Esophagus squamous epithelium (tissue), 5 donors: ENCODE measurements around the gene MINK1. TPM values are rescaled to one million over a fixed set of nuclear protein-coding genes. Genes with fewer than 3 reads are reported as not detected.

Source experiments
- DNase-seq: peaks from one replicate; lab custom pipeline; 2025; lab: John Stamatoyannopoulos, UW
- H3K27ac ChIP-seq, 4 donors: fragments of 200-600 bp; sonication (generic); one replicate each; pipeline ENCODE4 v1.5.1; 2016 to 2019; ENCODE audit warnings: mild to moderate bottlenecking in 1 of 4
- H3K27me3 ChIP-seq, 4 donors: fragments of 200-600 bp; sonication (generic); 1 replicate in 3 of 4; 2 replicates in 1 of 4; pipeline versions ENCODE4 v1.5.1 to v1.6.0; 2017 to 2021; ENCODE audit warnings: antibody characterized with exemption in 1 of 4
- H3K36me3 ChIP-seq, 3 donors: fragments of 200-600 bp; sonication (generic); one replicate each; pipeline ENCODE4 v1.5.1; 2016 to 2019
- H3K4me1 ChIP-seq, 3 donors: fragments of 200-600 bp; sonication (generic); one replicate each; pipeline ENCODE4 v1.5.1; 2017 to 2019
- H3K4me3 ChIP-seq, 4 donors: fragments of 200-600 bp; sonication (generic); 1 replicate in 3 of 4; 2 replicates in 1 of 4; pipeline ENCODE4 v1.5.1; 2016 to 2019; ENCODE audit warnings: mild to moderate bottlenecking in 2 of 4, moderate library complexity in 1 of 4
- H3K9me3 ChIP-seq, 3 donors: fragments of 200-600 bp; sonication (generic); one replicate each; pipeline ENCODE4 v1.5.1; 2016 to 2019
- CTCF ChIP-seq, 6 experiments: fragments of 450-650 bp in 4 of 6; fragments of 200-600 bp in 2 of 6; sonication (generic) in 2 of 6; IDR thresholded peaks; one replicate each; pipeline ENCODE4 v1.5.1; 2016 to 2019; ENCODE audit warnings: antibody characterized with exemption in 6 of 6, mild to moderate bottlenecking in 4 of 6, moderate library complexity in 4 of 6
- POLR2A ChIP-seq, 4 donors: fragments of 450-650 bp; IDR thresholded peaks; one replicate each; pipeline ENCODE4 v1.6.1; 2017; ENCODE audit warnings: antibody characterized with exemption in 4 of 4, mild to moderate bottlenecking in 4 of 4, moderate library complexity in 3 of 4
- WGBS, 2 donors: methylation state at CpG; one replicate each; pipeline ENCODE4 v1.1.5; 2018; 5-methylcytosine and 5-hydroxymethylcytosine counted together
- intact Hi-C: fragments of 100-400 bp; cut with DNase I; formaldehyde crosslinking; loops from one replicate; pipeline ENCODE4 v1.15.0; 2022
- total RNA-seq, 4 donors: library from RNA; depleted of rRNA; stranded (reverse); fragments of >200 nt; gene quantifications; one replicate each; pipeline ENCODE4 v1.1.0, GENCODE V29; 2016
- donor health status: DM: yes; HTN: yes; CAD: no.

The MINK1 gene
- total RNA-seq, 4 donors from 2014 or later, result 50.1 to 156 (median 117) TPM

DNA sequence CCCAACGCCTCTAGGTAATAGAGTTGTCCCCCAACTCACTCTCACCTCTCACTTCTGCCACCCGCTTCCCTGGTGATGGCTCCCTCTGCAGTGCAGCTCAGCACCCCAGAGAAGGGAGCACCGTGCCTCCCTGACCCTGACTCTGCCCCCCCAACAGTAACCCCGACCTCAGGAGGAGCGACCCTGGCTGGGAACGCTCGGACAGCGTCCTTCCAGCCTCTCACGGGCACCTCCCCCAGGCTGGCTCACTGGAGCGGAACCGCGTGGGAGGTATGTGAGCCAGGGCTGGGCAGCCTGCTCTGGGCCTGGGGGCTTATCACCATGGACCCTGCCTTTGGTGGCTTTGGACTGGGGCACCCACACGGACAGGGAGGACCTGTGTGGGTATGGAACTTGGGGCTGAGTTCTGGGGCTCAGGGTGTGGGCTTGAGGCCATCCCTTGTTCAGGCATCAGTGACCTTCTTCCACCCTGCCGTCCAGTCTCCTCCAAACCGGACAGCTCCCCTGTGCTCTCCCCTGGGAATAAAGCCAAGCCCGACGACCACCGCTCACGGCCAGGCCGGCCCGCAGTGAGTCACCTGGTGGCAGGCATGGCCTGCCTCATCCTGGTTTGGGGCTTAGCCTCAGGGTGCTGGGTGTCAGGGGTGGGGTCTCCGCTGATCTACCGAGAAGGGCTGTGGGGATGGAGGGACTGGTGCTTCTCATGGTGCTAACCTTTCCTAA is 59.5 kb downstream of the MINK1 start:
- intact Hi-C loops, result no loop called here
- no peak for DNase-seq

GRCh38 chr17:4893272-4893671 is 60.1 kb downstream of the MINK1 start:
- WGBS, 2 donors, result 84 to 93% methylated on average over 3 to 14 of the region's 18 CpGs
- intact Hi-C loops, result no loop called here
- TF ChIP-seq CTCF (IDR thresholded peaks at IDR 0.05) (no peak), POLR2A (IDR thresholded peaks at IDR 0.05) (no peak)
- H3K9me3 ChIP-seq, result no peaks in the 10 kb centered on the region
- peaks cover 68 to 100% (median 74%) of the 10 kb centered on the region in 3 donors for H3K36me3 ChIP-seq
- no peaks in the 10 kb centered on the region for H3K27me3 ChIP-seq
- H3K27ac ChIP-seq, result no peak overlapping the region
- peaks cover 0 to 2% (median 0%) of the 10 kb centered on the region in 3 donors for H3K4me1 ChIP-seq
- DNase-seq, result no peak
- H3K4me3 ChIP-seq, result no peak overlapping the region

More for the DNA sequence above, 59.5 kb downstream of the MINK1 start:
- no peak for TF ChIP-seq POLR2A (IDR thresholded peaks at IDR 0.05)
- Histone ChIP-seq H3K4me1 (no peaks in the 10 kb centered on the region), H3K27me3 (no peaks in the 10 kb centered on the region), H3K9me3 (no peaks in the 10 kb centered on the region), H3K27ac (no peak overlapping the region), H3K4me3 (no peak overlapping the region), H3K36me3 (peaks cover 74 to 100% (median 78%) of the 10 kb centered on the region in 3 donors)
- WGBS, 2 donors, result 100% methylated on average over 3 of the region's 23 CpGs; no CpG with 5 or more reads in 1 of the 2 donors

DNA sequence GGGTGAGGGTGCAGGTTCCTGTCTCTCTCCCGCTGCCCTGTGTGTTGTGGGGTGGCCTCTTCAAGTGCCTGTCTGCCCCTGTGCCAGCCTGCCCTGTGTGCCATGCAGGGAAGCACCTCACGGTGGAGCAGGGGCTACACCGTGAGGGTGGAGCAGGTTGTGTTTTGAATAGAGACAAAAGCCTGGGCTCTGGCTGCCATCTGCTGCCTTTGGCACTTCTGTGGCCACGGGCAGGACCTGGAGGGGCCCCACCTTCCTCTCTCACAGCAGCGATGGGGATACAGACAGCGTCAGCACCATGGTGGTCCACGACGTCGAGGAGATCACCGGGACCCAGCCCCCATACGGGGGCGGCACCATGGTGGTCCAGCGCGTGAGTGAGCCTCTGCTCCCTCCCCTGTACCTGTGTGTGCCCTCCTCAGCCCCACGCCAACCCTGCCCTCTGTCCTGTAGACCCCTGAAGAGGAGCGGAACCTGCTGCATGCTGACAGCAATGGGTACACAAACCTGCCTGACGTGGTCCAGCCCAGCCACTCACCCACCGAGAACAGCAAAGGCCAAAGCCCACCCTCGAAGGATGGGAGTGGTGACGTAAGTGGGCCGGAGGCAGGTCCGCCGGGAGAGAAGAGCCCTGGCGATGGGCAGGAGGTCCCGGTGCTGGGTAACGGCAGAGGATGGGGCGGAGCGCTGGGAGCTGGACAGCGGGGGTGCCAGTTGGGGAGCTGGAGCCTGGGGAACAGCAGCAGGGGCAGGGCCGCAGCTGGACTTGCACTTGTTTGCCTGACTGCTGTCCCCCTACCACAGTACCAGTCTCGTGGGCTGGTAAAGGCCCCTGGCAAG is 60.8 kb downstream of the MINK1 start:
- no peak overlapping the region for H3K4me3 ChIP-seq
- intact Hi-C loops, result no loop called here
- WGBS, 2 donors, result 79 to 97% methylated on average over 7 to 24 of the region's 31 CpGs
- H3K27ac ChIP-seq, result no peak overlapping the region
- no peak for DNase-seq
- TF ChIP-seq CTCF (IDR thresholded peaks at IDR 0.05), result no peak
- TF ChIP-seq POLR2A (IDR thresholded peaks at IDR 0.05), result no peak
- peaks cover 0 to 3% (median 0%) of the 10 kb centered on the region in 4 donors for H3K27me3 ChIP-seq
- no peaks in the 10 kb centered on the region for H3K9me3 ChIP-seq
- peaks cover 67 to 96% (median 74%) of the 10 kb centered on the region in 3 donors for H3K36me3 ChIP-seq
- H3K4me1 ChIP-seq, result peaks cover under 1 to 9% (median 5%) of the 10 kb centered on the region in 3 donors

DNA sequence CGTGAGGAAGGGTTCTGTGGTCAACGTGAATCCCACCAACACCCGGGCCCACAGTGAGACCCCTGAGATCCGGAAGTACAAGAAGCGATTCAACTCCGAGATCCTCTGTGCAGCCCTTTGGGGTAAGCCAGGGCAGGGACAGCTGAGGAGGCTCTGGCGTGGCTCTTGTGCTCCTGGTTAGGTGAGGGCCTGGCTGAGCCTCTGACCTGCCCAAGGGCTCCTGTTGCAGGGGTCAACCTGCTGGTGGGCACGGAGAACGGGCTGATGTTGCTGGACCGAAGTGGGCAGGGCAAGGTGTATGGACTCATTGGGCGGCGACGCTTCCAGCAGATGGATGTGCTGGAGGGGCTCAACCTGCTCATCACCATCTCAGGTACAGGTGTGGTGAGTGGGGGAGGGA is 62.0 kb downstream of the MINK1 start:
- Histone ChIP-seq H3K27me3 (peaks cover 0 to 15% (median 0%) of the 10 kb centered on the region in 4 donors), H3K4me3 (no peak overlapping the region), H3K9me3 (no peaks in the 10 kb centered on the region), H3K27ac (no peak overlapping the region), H3K4me1 (peaks cover 11 to 21% (median 17%) of the 10 kb centered on the region in 3 donors), H3K36me3 (peaks cover 59 to 84% (median 65%) of the 10 kb centered on the region in 3 donors)
- 40 to 100% methylated on average over 1 to 2 of the region's 13 CpGs for WGBS, 2 donors
- no peak for DNase-seq
- intact Hi-C loops, result no loop called here
- no peak for TF ChIP-seq POLR2A (IDR thresholded peaks at IDR 0.05)
- TF ChIP-seq CTCF (IDR thresholded peaks at IDR 0.05), result no peak

GRCh38 chr17:4895657-4896331 is 62.7 kb downstream of the MINK1 start:
- H3K36me3 ChIP-seq, result peaks cover 52 to 78% (median 58%) of the 10 kb centered on the region in 3 donors
- intact Hi-C loops, result no loop called here

More at GRCh38 chr17:4895657-4896331, 62.7 kb downstream of the MINK1 start:
- DNase-seq, result no peak
- H3K9me3 ChIP-seq, result no peaks in the 10 kb centered on the region
- H3K27ac ChIP-seq, result no peak overlapping the region
- H3K4me3 ChIP-seq, result no peak overlapping the region
- H3K27me3 ChIP-seq, result peaks cover 0 to 17% (median 0%) of the 10 kb centered on the region in 4 donors
- TF ChIP-seq POLR2A (IDR thresholded peaks at IDR 0.05) (no peak), CTCF (IDR thresholded peaks at IDR 0.05) (no peak)
- WGBS, 2 donors, result 67 to 75% methylated on average over 22 to 24 of the region's 27 CpGs
- H3K4me1 ChIP-seq, result peaks cover 16 to 27% (median 22%) of the 10 kb centered on the region in 3 donors
